Measurements from ENCODE around the gene MRPL3. TPM values are rescaled to one million over a fixed set of nuclear protein-coding genes. Genes with fewer than 3 reads are reported as not detected.

Gene MRPL3
- total RNA-seq: 45.7 TPM

GRCh38 chr3:131502530-131503319 is at the start of gene MRPL3:
MRPL3 (minus strand) TSS chr3:131502971; CDS start chr3:131502821, 150 bp downstream.
- intact Hi-C loops (cut with DNase I): loop anchor here (5.0 to 10.0 kb wide), 3 partner anchors 120 to 755 kb away; partner anchors contain the start of genes ASTE1, NEK11, NUDT16 and PIK3R4
- Histone ChIP-seq H3K27ac (peak within 1 kb of the TSS; percentile 68), H3K27me3 (no peaks in the 10 kb centered on the region), H3K4me1 (peaks cover 4 to 12% of the 10 kb centered on the region in 2 donors), H3K4me3 (peak within 1 kb of the TSS; percentile 82 to 96), H3K9me3 (no peaks in the 10 kb centered on the region), H3K36me3 (peaks cover 4 to 26% of the 10 kb centered on the region in 2 donors)
- peak; percentile 57 to 90 for DNase-seq (ENCODE audit: low spot score in 2 of 2)
- TF ChIP-seq, protein P1, sequence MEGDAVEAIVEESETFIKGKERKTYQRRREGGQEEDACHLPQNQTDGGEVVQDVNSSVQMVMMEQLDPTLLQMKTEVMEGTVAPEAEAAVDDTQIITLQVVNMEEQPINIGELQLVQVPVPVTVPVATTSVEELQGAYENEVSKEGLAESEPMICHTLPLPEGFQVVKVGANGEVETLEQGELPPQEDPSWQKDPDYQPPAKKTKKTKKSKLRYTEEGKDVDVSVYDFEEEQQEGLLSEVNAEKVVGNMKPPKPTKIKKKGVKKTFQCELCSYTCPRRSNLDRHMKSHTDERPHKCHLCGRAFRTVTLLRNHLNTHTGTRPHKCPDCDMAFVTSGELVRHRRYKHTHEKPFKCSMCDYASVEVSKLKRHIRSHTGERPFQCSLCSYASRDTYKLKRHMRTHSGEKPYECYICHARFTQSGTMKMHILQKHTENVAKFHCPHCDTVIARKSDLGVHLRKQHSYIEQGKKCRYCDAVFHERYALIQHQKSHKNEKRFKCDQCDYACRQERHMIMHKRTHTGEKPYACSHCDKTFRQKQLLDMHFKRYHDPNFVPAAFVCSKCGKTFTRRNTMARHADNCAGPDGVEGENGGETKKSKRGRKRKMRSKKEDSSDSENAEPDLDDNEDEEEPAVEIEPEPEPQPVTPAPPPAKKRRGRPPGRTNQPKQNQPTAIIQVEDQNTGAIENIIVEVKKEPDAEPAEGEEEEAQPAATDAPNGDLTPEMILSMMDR (IDR thresholded peaks at IDR 0.05): no peak

DNA sequence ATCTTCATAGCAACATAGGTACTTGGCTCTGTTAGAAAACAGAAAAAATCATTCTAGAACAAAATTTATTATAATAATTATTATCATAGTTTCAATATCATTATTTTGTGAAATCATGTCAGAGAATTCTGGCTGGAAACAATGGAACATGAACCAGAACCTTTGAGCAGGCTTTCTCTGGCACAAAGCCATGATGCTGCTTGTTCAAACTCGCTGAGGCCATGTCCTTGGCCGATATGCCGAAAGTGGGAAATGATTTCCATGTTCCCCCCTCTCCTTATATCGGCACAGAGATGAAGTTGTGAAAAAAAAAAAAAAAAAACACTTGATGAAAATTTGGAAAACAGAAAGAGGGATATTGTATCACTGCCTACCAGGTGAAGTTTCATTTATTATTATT is 49.0 kb upstream of the MRPL3 start:
- H3K27me3 ChIP-seq: no peaks in the 10 kb centered on the region
- DNase-seq (ENCODE audit: low spot score in 2 of 2): no peak
- no peaks in the 10 kb centered on the region for H3K36me3 ChIP-seq
- no peaks in the 10 kb centered on the region for H3K4me1 ChIP-seq
- H3K9me3 ChIP-seq: no peaks in the 10 kb centered on the region
- intact Hi-C loops (cut with DNase I): no loop called here
- no peak overlapping the region for H3K4me3 ChIP-seq
- TF ChIP-seq, protein P1 (IDR thresholded peaks at IDR 0.05): no peak
- no peak overlapping the region for H3K27ac ChIP-seq

- intact Hi-C loops (cut with DNase I): no loop called here
- TF ChIP-seq, protein P1 (IDR thresholded peaks at IDR 0.05): no peak
- H3K9me3 ChIP-seq: no peaks in the 10 kb centered on the region
These were observed 48.0 kb upstream of the MRPL3 start for GRCh38 chr3:131550562-131551465.

GRCh38 chr3:131549340-131549739 is 46.6 kb upstream of the MRPL3 start:
- H3K36me3 ChIP-seq: no peaks in the 10 kb centered on the region
- TF ChIP-seq, protein P1 (IDR thresholded peaks at IDR 0.05): peak in 1 of 3 experiments; percentile 16
- DNase-seq (ENCODE audit: low spot score in 2 of 2): no peak
- no peaks in the 10 kb centered on the region for H3K9me3 ChIP-seq
- H3K27ac ChIP-seq: no peak overlapping the region
- intact Hi-C loops (cut with DNase I): no loop called here
- H3K4me3 ChIP-seq: no peak overlapping the region
- H3K4me1 ChIP-seq: no peaks in the 10 kb centered on the region
- H3K27me3 ChIP-seq: no peaks in the 10 kb centered on the region

More at GRCh38 chr3:131550562-131551465, 48.0 kb upstream of the MRPL3 start:
- no peaks in the 10 kb centered on the region for H3K27me3 ChIP-seq
- no peaks in the 10 kb centered on the region for H3K36me3 ChIP-seq
- H3K4me3 ChIP-seq: no peak overlapping the region
- H3K27ac ChIP-seq: no peak overlapping the region
- DNase-seq (ENCODE audit: low spot score in 2 of 2): no peak
- no peaks in the 10 kb centered on the region for H3K4me1 ChIP-seq

DNA sequence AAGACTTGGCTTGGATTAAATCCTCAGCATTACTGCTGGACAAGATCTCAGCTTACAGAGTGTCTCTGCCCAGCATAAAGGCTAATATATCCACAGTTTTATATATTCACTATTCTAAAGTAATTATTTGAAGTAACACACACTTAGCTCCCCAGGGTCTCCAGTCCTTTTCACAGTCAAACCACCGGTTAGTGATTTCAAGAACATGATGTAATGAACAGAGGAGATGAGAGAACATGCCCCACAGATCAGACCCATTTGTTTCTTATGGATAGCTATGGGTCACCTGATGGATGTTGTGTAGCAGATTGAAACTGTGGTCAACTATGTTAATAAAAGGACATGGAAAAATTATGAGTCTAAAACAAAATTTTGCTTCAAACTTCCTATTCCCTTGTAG is 44.8 kb upstream of the MRPL3 start:
- Histone ChIP-seq H3K36me3 (no peaks in the 10 kb centered on the region), H3K4me1 (no peaks in the 10 kb centered on the region), H3K4me3 (no peak overlapping the region), H3K9me3 (no peaks in the 10 kb centered on the region), H3K27ac (no peak overlapping the region), H3K27me3 (no peaks in the 10 kb centered on the region)
- DNase-seq (ENCODE audit: low spot score in 2 of 2): no peak
- TF ChIP-seq, protein P1 (IDR thresholded peaks at IDR 0.05): no peak
- intact Hi-C loops (cut with DNase I): no loop called here
